Stimulated activated CD4-positive, alpha-beta T cell treated with anti-CD3 and anti-CD28 coated beads, TNF-alpha, amount 100 ng/mL, for 1 hour (primary cell): ENCODE measurements around the gene PTPRG.

ENCODE experiments used
- DNase-seq, 3 donors: peaks; one replicate each; pipeline ENCODE4 v3.0.0-alpha.2; 2020; ENCODE audit warnings: low read depth in 3 of 3, low spot score in 1 of 3

The PTPRG gene

DNA sequence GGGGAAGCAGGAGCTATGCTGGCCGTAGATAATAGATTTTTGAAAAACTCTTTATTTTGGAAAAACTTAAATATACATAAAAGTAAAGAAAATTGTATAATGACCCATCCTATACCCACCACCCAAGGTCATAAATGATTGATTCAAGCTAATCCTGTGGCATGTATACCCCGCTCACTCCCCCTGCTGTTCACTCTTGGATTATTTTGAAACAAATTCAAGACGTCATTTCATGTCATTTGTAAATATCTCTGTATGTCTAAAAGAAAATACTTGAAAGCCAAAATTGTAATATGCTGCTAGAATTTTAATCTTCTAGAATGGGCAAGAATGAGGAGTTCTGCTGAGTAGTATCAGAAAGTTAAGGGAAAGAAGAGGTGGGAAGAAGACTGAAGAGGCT, 570.2 kb downstream of the PTPRG start:
- DNase-seq = no peak

DNA sequence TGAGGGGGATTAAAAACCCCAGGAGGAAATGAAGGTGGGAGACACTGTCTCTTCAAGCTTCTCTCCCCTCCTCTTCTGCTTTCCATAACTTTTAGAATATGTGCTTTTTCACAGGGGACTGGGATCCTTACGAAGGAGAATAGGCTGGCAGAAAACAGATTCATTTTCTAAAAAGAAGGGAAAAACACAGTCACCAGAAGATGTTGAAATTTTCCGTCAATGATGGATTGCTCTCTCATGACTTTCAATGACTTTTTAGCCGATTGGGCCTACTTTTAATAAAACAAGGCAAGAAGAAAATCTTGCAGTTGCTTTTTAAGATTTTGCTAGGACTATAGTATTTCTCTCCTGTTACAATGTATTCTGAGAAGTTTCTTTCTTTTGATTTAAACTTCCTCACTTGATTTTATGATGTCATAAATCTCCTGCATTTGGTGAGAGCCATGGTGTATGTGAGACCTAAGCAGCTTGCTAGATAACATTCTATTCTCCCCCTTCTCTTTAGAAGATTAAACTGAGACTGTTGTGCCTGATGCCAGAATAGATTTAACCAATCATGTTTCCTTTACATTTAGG, 570.7 kb downstream of the PTPRG start:
- no peak for DNase-seq

DNA sequence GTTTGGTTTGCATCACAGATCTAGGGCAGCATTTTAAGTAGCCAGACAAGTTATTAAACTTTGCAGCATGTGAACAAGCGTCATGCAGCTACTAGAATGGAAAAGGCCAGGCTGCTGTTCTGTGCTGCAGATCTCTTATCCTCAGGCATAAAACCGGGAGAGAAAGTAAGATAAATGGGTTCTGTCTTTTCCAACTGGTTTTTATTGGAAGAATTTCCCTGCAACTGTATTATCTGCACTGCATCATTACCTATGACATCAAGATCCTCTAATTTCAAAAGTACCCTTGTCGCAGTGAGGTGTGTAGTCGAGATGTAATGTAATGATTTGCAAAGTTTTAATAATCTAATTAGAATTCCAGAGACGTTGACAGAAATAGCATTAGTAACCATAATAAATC, 571.6 kb downstream of the PTPRG start:
- no peak for DNase-seq

DNA sequence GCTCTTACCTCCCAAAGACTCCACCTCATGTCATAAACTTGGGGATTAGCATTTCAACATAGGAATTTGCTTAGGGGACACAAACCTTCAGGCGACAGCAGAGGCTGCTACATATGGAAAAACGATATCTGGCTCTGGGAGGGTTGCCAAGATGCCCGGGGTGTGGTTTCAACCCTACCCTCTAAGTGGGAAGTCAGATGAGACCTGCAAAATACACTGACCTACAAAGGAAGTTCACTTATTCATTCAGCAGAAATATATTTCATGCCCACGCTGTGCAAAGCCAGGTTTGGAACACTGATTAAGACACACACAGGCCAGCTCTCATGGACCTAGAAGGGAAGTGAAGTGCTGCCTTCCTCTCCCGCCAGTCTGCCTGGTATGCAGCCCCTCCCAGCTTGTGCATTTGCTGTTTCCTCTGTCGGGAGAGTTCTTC, 572.7 kb downstream of the PTPRG start:
- no peak for DNase-seq

DNA sequence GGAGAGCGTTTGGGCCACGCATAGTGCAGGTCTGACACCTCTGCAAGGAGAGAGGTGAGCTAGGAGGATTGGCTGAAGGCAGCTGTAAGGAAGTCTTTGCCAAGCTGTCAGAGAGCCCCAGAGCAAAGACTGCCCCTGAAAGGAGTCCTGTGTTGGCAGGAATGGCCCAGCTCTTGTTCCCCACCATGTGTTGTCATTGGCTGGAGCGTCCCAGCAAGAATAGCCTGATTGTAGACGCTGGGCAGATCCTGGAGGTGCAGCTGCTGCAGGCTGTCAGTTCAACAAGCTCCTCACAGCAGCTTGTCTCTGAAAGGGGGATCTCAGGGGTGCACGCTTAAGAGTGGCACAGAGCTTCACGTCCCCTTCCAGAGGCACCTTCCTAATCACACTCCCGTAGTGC, 574.4 kb downstream of the PTPRG start:
- no peak for DNase-seq

DNA sequence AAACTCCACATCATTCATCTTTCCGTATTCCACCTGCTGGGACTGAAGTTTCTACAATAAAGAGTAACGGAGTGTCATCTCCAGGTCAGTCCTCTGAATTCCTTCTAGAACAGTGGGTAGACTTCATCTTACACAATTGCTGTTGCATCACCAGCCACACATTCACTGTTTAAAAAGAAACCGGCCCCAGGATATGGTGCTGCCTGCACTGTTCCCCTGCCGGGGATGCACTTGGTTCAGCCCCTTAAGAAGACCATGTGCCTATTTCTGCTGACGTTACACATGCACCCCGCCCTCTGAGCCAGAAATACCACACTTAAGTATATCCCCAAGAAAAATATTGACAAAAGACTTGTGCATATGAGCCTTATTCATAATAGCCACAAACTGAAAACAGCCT, 578.6 kb downstream of the PTPRG start:
- DNase-seq = no peak

DNA sequence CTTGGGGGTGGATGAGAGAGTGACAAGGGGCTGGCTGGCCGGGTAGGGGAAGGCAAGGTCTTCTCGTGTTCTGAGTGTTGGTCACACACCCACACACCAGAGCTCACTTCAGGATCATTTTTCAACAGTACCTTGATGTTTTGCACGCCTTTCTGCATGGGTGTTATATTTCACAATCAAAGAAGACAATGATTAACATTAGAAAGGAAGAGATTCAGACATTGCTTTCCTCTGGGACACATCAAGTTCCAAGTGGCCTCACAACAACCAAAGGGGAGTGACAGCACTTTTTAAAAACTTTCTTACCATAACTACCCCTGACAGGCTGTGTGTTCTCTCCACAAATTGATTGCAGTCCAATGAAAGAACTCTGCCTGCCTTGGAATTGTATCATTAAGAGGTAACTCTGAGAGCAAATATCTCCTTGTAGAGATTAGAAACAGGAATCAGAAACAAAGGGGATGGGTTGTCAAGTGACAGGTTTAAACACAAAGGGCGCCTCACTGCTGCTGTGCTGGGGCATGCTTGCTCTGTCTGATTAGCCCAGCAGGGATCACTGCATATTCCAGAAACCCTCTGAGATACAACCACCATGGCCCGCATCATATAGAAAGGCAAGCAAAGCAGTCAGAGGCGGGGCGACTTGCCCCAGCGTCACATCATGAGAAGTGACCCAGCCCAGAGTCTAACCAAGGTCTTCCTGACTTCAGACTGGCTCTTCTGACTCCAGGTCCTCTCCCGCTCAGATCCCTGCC, 581.1 kb downstream of the PTPRG start:
- no peak for DNase-seq

DNA sequence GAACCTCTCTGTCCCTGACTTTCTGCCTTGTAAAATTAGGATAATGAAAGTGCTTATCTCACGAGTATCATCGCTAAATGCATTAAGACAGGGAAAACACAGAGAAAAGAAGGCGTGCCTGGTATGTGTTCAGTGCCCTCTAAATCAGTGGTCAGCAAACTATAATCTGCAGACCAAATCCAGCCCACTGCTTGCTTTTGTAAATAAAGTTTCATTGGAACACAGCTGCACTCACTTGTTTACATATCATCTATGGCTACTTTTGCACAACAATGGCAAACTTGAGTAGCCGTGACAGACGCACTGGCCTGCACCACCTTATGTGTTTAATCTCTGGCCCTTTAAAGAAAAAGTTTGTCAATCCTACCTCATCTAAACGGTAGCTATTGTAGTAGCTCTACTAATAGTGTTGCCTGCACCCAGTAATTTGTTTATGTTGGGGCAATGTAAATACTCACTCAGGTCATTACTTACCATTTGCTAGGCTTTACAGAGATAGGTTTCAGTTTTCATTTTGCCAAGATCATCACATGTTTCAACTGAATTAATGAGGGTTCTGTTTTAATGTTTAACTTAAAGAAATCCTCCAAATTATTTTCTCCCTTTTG, 582.6 kb downstream of the PTPRG start:
- DNase-seq = no peak

DNA sequence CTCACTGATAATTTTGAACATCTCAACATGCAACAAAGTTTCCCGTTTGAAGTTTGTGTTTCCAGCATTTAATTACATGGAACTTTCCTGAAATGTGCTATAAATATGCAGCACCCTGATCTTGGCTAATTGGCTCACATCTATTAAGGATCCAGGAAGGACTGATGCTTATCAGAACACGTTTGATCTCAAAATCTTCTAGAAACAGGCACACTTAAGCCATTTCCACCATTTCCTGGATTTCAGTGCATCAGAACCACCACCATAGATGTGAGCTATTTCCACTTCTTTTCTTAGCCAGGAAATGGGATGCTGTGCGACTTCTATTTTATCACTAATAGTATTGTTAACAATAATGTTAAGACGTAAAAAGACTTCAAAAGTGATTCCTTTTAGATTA, 583.1 kb downstream of the PTPRG start:
- no peak for DNase-seq

DNA sequence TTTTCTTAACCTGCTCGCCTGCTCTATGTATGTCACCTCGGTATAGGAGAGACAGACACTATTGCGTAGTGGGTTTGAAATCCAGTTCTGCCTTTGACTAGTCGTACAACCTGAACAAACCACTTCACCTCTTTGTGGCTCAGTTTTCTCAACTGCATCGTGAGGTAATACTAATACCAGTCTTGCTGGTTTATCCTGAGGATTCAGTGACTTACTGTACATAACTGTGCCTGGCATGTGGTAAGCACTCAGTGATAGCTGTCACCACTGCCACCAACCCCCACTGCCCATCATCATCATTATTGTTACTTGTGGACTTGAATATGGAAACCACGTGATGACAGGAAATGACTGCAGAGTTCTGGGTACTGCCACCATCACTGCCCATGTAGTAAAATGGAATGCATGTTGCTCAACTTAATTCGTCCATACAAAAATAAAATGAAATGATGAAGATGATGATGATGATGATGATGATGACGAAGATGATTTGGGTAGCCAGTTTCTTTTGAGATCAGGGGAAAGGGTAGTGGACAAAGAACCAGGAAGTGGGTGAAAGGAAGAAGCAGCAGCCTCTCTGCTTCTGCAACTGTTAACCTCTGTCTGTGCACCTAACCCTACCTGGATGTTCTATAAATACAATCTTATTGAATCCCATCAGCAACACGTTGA, 583.9 kb downstream of the PTPRG start:
- no peak for DNase-seq

DNA sequence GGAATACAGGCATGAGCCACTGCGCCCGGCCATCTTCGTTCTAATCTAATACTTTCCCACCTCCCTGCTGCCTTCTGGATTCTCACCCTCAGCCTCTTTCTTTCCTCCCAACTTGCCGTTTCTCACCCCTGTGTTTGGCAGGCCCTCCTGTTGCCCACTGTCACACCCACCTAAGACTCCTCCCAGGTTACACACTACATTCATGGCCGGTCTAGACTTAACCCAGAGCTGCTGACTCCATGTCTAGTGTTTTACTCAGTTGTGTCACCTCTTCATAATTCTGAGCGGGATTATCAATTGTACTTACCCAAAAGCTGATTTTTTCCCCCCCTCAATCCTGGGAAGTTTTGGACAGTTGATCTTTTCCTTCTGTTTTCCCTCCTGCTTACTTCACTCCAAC, 588.2 kb downstream of the PTPRG start:
- no peak for DNase-seq

DNA sequence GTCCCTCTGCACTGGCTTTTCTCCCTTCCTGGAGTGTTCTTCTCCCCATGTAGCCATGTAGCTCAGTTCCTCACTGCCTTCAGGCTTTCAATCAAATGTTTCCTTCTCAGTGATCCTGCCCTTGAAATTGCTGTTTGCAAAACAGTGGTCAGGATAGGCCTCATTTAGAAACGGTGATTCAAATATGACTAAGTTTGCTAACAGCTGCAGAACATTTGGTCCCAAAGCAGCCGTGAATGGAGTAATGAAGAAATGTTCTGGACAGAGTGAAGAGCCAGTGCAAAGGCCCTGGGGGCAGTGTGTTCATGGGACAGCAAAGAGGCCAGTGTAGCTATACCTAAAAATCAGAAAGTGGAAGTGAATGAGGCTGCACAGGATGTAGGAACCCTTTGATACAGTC, 588.6 kb downstream of the PTPRG start:
- DNase-seq = no peak

DNA sequence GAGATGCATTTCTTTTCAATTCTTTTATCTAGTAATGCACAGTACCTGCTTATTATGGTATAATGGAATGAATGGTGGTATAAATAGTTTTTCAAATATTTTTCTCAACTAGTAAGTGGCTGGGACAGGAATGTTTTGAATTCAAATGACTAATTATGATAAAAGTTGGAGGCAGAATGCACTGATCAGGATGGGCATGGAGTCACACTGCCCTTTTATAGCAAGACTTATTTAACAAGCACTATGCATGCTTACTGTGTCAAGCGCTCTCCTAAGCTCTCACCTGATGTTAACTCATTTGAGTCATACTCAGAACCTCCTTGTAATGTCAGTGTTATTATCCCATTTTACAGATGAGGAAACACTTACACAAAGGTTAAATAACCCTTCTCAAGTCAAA, 590.2 kb downstream of the PTPRG start:
- DNase-seq = no peak

DNA sequence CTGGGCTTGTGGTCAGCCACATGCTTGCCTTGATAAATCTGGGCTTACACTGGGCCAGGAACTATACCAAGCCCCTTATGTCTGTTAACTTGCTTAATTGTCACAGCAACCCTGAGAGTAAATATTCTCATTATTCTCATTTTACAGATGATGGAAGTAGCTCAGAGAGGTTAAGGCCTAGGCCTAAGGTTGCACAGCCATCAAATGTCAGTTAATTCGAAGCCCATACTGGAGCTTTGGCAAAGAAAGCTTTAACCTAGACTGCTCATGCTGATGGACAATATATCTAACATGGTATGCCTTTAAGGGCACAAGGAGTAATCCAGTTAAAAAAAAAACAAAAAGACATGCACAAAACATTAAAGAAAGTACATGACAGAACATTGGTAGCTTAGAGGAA, 591.9 kb downstream of the PTPRG start:
- no peak for DNase-seq

DNA sequence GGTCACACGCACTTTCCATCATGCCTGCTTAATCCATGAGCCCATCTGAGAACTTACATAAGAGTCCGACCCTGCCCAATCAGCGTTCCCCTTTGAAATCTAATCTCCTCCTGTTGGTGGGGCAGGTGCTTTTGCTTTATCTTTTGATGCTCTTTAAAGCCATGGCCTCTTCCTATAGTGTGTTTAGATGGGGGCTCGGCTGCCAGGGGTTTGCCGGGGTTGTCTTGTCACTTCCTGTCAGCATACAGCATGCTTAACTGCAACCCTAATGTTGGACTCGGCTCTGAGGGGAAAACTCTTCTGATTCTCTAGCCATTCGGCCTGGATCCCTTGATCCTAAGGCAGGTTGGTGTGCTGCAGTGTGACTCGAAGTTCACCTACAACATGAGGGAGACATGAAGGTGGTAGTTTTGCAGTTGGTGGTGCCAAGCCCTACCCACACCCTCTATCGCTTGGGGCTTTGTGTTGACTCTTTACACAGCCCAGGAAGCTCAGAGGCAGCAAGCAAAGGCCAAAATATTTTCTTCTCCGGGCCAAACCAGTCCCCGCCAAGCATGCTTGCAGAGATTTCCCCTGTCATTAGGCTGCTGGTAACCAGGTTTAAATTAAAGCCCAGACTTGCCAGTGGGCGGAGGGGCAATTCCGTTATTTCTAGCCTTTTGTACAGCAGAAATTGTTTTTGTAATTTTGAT, 593.2 kb downstream of the PTPRG start:
- DNase-seq = no peak

DNA sequence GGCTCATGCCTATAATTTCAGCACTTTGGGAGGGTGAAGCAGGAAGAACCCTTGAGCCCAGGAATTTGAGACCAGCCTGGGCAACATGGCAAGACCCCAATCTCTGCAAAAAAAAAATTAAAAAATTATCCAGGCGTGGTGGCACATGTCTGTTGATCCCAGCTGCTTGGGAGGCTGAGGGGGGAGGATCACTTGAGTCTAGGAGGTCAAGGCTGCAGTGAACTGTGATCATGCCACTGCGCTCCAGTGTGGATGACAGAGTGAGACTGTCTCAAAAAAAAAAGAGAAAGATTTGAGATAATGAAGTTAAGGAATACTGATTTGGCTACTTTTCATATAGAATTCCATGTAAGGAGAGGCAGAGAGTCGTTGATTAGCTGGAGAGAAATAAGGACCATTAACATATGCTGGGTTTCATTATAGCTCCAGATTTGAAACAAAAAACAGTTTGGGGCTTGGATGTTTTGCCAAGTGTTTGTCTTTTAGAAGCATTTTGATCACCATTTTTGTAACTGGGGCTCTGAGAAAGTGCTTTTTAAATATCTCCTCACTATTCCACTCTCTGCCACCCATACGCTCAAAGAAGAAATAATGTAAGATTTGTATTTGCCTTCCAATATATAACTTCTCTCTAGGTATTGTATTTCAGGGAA, 597.8 kb downstream of the PTPRG start:
- DNase-seq = no peak

DNA sequence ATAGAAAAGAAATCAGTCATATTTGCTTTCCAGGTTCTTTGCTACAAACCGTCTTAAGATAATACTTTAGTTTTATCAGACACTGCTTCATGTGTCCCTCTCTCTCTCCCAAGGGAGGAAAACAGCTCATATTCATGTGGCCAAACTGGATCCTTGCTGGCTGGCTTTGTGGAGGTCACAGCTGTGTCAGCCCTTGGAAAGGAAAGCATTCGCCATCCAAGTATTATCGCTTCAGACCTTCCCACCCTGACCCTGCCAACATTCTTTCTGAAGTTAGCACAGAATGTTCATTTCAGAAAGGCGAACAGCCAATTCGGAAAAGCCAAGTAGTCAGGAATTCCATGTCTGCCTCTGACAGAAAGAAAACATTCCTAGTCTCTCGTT, 598.3 kb downstream of the PTPRG start:
- no peak for DNase-seq

DNA sequence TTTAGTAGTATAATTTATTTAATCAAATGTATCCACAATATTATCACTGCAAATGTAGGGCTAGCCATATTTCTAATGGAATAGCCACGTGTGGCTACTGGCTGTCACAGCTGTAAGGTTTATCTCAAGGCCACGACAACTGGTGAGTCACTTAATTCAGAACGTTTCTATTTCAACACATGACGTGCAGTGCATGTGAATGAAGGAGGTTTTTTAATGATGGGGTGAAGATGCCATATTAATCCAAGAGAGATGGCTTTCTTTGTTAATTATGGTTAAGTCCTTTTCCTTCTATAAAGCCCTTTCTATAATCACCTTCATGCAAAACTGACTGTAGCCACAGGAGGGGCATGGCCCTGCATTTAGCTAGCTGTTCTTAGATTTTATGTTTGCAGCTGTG, 600.0 kb downstream of the PTPRG start:
- no peak for DNase-seq

DNA sequence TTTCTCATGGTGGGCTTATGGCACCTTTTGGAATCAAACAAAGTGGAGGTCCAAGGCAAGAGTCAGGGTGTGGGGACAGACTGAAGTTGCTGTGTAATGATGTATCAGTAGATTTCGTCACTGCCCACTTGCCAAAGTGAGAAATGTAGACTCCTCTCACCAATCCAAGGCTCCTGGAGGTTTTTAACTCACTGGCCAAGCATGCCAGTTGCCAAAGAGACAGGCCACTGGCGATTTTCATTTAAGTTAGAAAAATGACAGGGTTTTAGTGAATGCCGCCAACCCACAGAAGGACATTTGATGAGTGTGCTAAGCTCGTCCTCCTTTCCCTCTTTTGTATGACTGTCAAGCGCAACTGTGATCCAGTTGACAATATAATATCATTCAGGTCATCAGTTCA, 602.8 kb downstream of the PTPRG start:
- no peak for DNase-seq

DNA sequence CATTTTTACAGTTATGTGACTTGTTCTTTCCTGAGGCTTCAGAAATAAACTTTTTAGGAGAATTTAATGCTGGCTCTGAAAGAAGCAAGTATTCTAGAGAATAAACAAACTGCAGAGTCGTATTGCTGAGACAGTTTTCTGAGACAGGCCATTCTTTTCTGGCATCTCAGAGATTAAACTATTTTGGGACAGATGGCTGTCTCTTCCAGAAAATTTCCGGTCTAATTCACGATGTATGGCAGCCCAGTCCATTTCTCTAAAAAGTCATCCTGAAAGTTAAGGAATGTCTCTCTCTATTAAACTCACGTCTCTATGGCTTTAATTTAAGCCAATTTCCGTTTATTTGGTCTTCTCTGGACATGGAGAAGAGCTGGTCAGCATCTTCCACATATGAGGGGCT, 603.4 kb downstream of the PTPRG start:
- no peak for DNase-seq

DNA sequence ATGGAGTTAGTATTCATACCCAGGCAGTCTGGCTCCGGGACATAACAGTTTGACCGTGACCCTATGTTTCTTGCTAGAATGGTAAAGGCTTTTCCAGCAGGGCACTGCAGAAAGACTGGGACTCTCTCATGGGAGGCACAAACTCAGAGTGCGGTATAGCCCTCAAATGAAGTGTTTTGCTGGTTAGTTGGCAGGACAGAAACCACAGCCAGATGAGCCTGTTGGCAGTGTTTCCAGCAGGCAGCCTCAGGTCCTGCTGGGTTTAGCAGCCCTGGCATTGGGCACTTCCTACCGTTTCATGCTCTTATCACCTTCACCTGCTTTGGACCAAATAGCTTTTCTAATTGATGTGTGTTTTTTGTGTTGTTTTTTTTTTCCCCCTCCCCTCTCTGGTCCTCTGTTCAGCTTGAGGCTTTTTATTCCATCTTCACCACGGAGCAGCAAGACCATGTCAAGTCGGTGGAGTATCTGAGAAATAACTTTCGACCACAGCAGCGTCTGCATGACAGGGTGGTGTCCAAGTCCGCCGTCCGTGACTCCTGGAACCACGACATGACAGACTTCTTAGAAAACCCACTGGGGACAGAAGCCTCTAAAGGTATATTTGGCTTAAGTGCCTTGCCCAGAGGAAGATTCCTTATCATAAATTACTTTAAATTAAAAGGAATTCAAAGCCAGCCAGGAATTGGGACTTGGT, 606.3 kb downstream of the PTPRG start:
- DNase-seq = no peak
